Fibroblast of lung (primary cell): Measurements from ENCODE around the gene SLC39A7.

Experiments
- EZH2 ChIP-seq: IDR thresholded peaks from 2 replicates; pipeline ENCODE4 v1.5.1; 2012; ENCODE audit warnings: low read length, control low read depth, mild to moderate bottlenecking; ENCODE audit errors: missing control alignments
- TF ChIP-seq, protein P1 (sequence below), 2 donors: IDR thresholded peaks in 1 of 2; conservative IDR thresholded peaks in 1 of 2; 1 replicate in 1 of 2; 2 replicates in 1 of 2; pipeline ENCODE4 v1.5.1; 2011 to 2012; ENCODE audit warnings: low read length in 2 of 2, control low read depth in 1 of 2, inconsistent platforms in 1 of 2, low read depth in 1 of 2, mild to moderate bottlenecking in 1 of 2

DNA sequence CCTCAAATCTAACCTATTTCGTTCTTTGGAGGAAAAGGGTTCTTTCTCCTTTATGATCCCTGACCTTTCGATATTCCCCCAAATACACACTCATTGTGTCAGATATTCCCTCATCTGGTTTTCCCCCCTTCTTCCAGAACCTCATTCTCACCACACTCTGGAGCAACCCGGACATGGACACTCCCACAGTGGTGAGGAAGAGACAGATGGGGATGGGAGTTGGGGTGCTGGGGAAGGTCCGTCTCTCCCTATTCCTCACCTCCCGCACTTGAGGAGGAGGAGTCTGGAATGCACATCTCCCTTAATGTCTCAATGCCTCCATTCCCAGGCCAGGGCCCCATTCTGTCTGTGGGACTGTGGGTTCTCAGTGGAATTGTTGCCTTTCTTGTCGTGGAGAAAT lies 1.3 kb downstream of the SLC39A7 start:
- TF ChIP-seq, protein P1, sequence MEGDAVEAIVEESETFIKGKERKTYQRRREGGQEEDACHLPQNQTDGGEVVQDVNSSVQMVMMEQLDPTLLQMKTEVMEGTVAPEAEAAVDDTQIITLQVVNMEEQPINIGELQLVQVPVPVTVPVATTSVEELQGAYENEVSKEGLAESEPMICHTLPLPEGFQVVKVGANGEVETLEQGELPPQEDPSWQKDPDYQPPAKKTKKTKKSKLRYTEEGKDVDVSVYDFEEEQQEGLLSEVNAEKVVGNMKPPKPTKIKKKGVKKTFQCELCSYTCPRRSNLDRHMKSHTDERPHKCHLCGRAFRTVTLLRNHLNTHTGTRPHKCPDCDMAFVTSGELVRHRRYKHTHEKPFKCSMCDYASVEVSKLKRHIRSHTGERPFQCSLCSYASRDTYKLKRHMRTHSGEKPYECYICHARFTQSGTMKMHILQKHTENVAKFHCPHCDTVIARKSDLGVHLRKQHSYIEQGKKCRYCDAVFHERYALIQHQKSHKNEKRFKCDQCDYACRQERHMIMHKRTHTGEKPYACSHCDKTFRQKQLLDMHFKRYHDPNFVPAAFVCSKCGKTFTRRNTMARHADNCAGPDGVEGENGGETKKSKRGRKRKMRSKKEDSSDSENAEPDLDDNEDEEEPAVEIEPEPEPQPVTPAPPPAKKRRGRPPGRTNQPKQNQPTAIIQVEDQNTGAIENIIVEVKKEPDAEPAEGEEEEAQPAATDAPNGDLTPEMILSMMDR (conservative IDR thresholded peaks at IDR 0.05 in 1 of 2, IDR thresholded peaks at IDR 0.05 in 1 of 2; ENCODE audit: low read depth in 1 of 2, low read length in 2 of 2): no peak
- no peak for TF ChIP-seq EZH2
